ENCODE data around the gene FBLN2. TPM values are rescaled to one million over a fixed set of nuclear protein-coding genes. Genes with fewer than 3 reads are reported as not detected.

FBLN2 gene
- total RNA-seq, 1 experiment from 2014 or later: 0.11 TPM

- no peak for DNase-seq
- no peak overlapping the region for H2AFZ ChIP-seq (ENCODE audit: low read length)
- no peaks in the 10 kb centered on the region for H3F3A ChIP-seq (ENCODE audit: low read length, unreplicated experiment)
- no peak overlapping the region for H3K4me3 ChIP-seq (ENCODE audit: low read length)
- no peaks in the 10 kb centered on the region for H4K20me1 ChIP-seq (ENCODE audit: low read length)
- H3K27ac ChIP-seq (ENCODE audit: low read length): no peak overlapping the region
- ATAC-seq: no peak
- H3K27me3 ChIP-seq (ENCODE audit: low read length): peaks cover 32% of the 10 kb centered on the region
- TF ChIP-seq CTCF (conservative IDR thresholded peaks at IDR 0.05; ENCODE audit: low read depth, low read length): no peak
- TF ChIP-seq EZH2phosphoT487 (IDR thresholded peaks at IDR 0.05; ENCODE audit: borderline replicate concordance, low read length): no peak
- TF ChIP-seq EZH2 (IDR thresholded peaks at IDR 0.05; ENCODE audit: low read length, unreplicated experiment): no peak
- CTCF ChIA-PET: no interaction called here
- H3K9me2 ChIP-seq (replicated peaks; ENCODE audit: low read length): no peaks in the 10 kb centered on the region
- H3K9me3 ChIP-seq (ENCODE audit: low read length): no peaks in the 10 kb centered on the region
- POLR2A ChIA-PET (ENCODE audit: unreplicated experiment): no interaction called here
- no peaks in the 10 kb centered on the region for H3K36me3 ChIP-seq (ENCODE audit: low read depth, low read length)
- intact Hi-C loops (cut with micrococcal nuclease): no loop called here
- no peak overlapping the region for H3K9ac ChIP-seq (ENCODE audit: low read length)
- no TSS peak for BruUV-seq (replicated peaks)
- no peak overlapping the region for H3K4me2 ChIP-seq (ENCODE audit: low read length)
- no peaks in the 10 kb centered on the region for H3K4me1 ChIP-seq (ENCODE audit: insufficient read depth, low read length)
- no peaks in the 10 kb centered on the region for H3K79me2 ChIP-seq (ENCODE audit: low read length)
Measured at GRCh38 chr3:13671482-13672233, 122.7 kb downstream of the FBLN2 start.

GRCh38 chr3:13673207-13673606 is 124.3 kb downstream of the FBLN2 start:
- Histone ChIP-seq H2AFZ (ENCODE audit: low read length) (no peak overlapping the region), H3K9me2 (replicated peaks; ENCODE audit: low read length) (no peaks in the 10 kb centered on the region), H3K4me2 (ENCODE audit: low read length) (no peak overlapping the region), H3K4me3 (ENCODE audit: low read length) (no peak overlapping the region), H3K4me1 (ENCODE audit: insufficient read depth, low read length) (no peaks in the 10 kb centered on the region), H3K9ac (ENCODE audit: low read length) (no peak overlapping the region), H3K36me3 (ENCODE audit: low read depth, low read length) (no peaks in the 10 kb centered on the region), H4K20me1 (ENCODE audit: low read length) (no peaks in the 10 kb centered on the region), H3K27ac (ENCODE audit: low read length) (no peak overlapping the region), H3K27me3 (ENCODE audit: low read length) (peaks cover 44% of the 10 kb centered on the region), H3K9me3 (ENCODE audit: low read length) (no peaks in the 10 kb centered on the region), H3F3A (ENCODE audit: low read length, unreplicated experiment) (no peaks in the 10 kb centered on the region), H3K79me2 (ENCODE audit: low read length) (no peaks in the 10 kb centered on the region)
- ChIA-PET CTCF (interaction anchor here (0.7 kb wide), 1 partner anchor 10 kb away, joined by 4 read pairs; no protein-coding TSS in a partner anchor), POLR2A (ENCODE audit: unreplicated experiment) (no interaction called here)
- peak; percentile 45; the same call in 1 of the 2 replicates for ATAC-seq
- intact Hi-C loops (cut with micrococcal nuclease): no loop called here
- peak; percentile 40 for DNase-seq
- TF ChIP-seq EZH2phosphoT487 (IDR thresholded peaks at IDR 0.05; ENCODE audit: borderline replicate concordance, low read length): no peak
- TF ChIP-seq CTCF (conservative IDR thresholded peaks at IDR 0.05; ENCODE audit: low read depth, low read length): peak; percentile 64
- BruUV-seq (replicated peaks): no TSS peak

GRCh38 chr3:13674538-13675185 is 125.7 kb downstream of the FBLN2 start:
- CTCF ChIA-PET: no interaction called here
- no peak for ATAC-seq
- BruUV-seq (replicated peaks): no TSS peak

More at GRCh38 chr3:13674538-13675185, 125.7 kb downstream of the FBLN2 start:
- intact Hi-C loops (cut with micrococcal nuclease): no loop called here
- POLR2A ChIA-PET (ENCODE audit: unreplicated experiment): no interaction called here
- H4K20me1 ChIP-seq (ENCODE audit: low read length): no peaks in the 10 kb centered on the region
- no peaks in the 10 kb centered on the region for H3K9me3 ChIP-seq (ENCODE audit: low read length)
- no peaks in the 10 kb centered on the region for H3K36me3 ChIP-seq (ENCODE audit: low read depth, low read length)
- H3K4me2 ChIP-seq (ENCODE audit: low read length): no peak overlapping the region
- no peaks in the 10 kb centered on the region for H3K79me2 ChIP-seq (ENCODE audit: low read length)
- no peaks in the 10 kb centered on the region for H3K4me1 ChIP-seq (ENCODE audit: insufficient read depth, low read length)
- H3K27ac ChIP-seq (ENCODE audit: low read length): no peak overlapping the region
- H3F3A ChIP-seq (ENCODE audit: low read length, unreplicated experiment): no peaks in the 10 kb centered on the region
- TF ChIP-seq EZH2 (IDR thresholded peaks at IDR 0.05; ENCODE audit: low read length, unreplicated experiment): no peak
- no peak for TF ChIP-seq CTCF (conservative IDR thresholded peaks at IDR 0.05; ENCODE audit: low read depth, low read length)
- no peak for TF ChIP-seq EZH2phosphoT487 (IDR thresholded peaks at IDR 0.05; ENCODE audit: borderline replicate concordance, low read length)
- H3K27me3 ChIP-seq (ENCODE audit: low read length): peaks cover 55% of the 10 kb centered on the region
- H3K9ac ChIP-seq (ENCODE audit: low read length): no peak overlapping the region
- no peaks in the 10 kb centered on the region for H3K9me2 ChIP-seq (replicated peaks; ENCODE audit: low read length)
- H3K4me3 ChIP-seq (ENCODE audit: low read length): no peak overlapping the region
- DNase-seq: no peak
- H2AFZ ChIP-seq (ENCODE audit: low read length): no peak overlapping the region

Data from PC-3 (cell line).